NCI-H1930 (cell line): Measurements from ENCODE around the gene BMPR1A.

Experiments
- DNase-seq, 2 experiments: peaks; one replicate each; lab custom pipeline; 2025; lab: John Stamatoyannopoulos, UW

Gene BMPR1A

DNA sequence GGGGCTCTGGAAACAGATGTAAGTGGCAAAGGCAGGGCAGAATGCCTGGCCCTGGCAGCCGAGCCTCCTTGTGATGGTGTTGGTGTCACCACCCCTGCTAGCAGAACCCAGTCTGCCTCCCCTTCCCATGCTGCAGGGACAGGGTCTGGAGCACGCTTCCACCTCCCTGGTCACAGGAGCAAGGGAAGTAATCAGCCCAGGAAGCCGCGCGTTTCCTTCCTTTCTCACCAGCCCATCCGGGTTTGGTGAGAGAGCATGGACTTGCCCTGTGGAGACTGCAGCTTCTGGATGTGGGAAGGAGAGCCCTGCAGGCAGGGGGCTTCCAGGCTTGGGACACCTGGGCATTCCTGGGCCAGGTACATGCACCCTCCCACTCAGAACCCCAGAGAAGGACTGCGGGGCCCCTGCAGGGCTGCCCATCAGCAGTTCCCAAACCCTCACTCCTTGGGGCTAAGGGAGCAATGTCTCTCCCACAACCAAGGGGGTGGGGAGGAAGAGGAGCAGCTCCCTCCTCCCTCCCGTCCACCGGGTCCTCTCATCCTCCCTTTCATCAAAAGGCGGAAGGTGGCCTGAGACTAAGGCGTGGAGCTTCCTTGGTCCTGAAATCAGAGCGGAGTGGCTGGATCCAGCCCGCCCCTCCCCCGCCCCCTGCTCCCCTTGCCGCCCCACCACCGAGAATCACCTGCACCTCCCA lies 199.2 kb downstream of the BMPR1A start:
- DNase-seq = no peak

- DNase-seq = no peak
These were observed 199.9 kb downstream of the BMPR1A start for GRCh38 chr10:86956195-86956847.

DNA sequence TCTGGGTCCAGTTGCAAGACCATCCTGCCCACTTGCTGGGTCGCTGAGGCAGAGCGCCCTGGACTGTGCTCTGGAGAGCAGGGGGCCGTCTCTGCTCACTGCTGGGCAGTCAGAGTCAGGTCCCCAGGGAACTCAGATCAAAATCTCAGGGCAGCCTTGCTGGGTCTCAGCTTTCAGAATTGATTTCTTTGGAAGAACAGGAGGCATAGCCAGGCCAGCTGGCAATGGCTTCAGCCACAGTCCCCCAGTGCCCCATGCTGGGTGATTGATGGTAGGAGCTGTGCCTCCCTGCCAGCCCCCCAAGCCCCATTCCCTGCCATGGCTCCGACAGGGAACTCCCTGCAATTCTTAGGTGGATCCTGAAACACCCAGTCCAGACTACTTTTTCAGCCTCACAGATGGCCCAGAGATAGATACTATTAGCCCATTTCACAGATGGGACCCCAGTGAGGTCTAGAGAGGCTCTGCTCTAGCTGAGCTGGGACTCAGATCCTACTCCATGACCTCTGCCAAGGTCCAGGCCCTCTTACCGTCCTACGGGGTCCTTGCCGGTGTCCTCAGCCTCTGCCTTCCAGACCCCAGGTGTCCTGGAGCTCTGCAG lies 200.5 kb downstream of the BMPR1A start:
- DNase-seq = no peak

DNA sequence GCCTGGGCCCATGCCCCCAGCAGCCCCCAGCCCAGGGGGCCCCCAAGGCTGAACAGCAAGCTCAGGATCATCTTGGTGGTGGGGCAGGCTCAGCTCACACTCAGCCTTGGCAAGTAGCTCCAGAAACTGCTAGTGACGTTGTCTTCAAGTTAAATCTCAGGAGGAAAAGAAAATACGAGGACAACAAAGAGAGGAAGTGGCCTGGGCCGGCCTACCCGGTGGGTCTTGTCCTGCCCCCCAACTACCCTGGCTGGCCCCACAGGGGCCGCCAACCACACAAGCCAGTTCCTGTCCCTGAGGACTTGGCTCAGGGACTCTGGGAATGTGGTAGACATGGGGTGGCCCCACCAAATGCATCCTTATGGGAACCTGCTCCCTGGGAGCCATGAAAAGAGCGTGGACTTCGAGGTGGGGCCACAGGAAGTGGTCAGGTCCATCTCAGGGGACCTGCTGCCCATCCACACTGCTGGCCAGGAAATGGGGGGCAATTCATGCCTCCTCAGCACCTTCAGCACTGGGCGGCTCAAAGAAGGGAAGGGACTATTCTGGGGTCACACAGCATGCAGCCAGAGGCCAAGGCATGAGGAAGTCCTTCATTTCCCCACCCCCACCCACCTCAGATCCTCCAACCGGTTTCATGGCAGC lies 201.2 kb downstream of the BMPR1A start, which contains the start of gene MMRN2:
Gene MMRN2, minus strand, starts transcription at position 145 of the 645 bp plus-strand sequence. Its CDS starts 74 bp downstream, at position 71.
- no peak for DNase-seq

DNA sequence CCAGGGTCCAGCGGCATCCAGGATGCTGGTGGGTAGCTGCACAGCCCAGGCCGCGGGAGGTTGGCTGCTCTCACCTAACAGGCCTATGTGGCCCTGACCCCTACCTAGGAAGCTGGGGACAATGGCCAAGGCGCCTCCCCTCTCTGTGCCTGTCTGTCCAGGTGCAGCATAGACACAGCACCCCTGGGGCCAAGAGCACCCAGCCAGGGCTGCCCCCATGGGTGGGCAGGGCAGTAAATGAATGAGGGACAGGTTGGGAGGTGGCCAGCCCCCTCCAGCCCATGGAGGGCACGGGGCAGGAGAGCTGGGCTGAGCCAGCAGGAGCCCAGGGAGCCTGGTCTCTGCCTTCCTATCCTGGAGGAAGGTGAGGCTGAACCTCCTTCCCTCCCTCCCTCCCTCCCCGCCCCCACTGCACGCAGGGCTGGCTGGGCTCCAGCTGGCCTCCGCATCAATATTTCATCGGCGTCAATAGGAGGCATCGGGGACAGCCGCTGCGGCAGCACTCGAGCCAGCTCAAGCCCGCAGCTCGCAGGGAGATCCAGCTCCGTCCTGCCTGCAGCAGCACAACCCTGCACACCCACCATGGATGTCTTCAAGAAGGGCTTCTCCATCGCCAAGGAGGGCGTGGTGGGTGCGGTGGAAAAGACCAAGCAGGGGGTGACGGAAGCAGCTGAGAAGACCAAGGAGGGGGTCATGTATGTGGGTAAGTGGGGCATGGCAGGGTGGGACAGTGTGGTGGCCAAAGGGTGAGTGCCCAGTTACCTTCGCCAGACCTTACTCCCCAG lies 201.9 kb downstream of the BMPR1A start, which contains the start of gene SNCG:
Gene SNCG, plus strand, starts transcription at position 484 of the 785 bp plus-strand sequence. Its CDS starts 99 bp downstream, at position 583.
- DNase-seq = no peak

DNA sequence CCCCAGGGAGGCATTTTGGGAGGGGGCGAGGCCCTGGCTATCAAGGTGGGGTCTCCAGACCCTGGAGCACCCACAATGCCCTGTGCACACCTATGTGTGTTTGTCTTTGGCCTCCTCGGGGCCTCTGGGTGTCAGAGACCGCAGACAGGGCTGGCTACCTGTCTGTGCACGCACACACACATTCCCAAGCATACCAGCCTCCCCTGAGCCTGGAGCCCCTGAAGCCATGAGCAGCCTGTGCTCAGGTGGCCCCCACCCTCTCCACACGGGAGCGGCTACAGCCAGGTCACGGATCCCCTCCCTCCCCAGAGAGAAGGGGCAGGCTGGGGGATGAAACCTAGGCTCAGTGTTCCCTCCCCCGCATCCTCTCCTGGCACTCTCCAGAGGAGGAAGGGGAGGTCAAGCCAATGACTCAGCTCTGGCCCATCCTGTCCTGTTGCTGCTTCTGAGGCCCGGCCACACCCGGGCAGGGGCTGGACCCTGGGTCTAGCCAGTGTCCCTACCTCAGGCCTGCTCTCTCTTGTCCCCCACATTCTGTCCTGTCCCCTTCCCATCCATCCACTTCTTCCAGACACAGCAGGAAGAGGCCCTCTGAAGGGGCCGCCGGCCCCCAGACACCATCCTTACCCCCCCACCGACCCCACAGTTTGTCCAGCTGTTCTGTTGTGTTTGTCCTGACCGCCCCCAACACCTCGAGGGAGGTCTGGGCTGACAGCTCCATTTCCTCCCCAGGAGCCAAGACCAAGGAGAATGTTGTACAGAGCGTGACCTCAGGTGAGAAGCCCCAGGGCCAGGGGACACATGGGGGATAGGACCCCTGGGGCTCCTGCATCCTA lies 202.7 kb downstream of the BMPR1A start:
- DNase-seq = no peak

GRCh38 chr10:86959737-86960002 lies 203.3 kb downstream of the BMPR1A start:
- DNase-seq = no peak

- no peak for DNase-seq
These were observed 203.8 kb downstream of the BMPR1A start for GRCh38 chr10:86960003-86960862.

DNA sequence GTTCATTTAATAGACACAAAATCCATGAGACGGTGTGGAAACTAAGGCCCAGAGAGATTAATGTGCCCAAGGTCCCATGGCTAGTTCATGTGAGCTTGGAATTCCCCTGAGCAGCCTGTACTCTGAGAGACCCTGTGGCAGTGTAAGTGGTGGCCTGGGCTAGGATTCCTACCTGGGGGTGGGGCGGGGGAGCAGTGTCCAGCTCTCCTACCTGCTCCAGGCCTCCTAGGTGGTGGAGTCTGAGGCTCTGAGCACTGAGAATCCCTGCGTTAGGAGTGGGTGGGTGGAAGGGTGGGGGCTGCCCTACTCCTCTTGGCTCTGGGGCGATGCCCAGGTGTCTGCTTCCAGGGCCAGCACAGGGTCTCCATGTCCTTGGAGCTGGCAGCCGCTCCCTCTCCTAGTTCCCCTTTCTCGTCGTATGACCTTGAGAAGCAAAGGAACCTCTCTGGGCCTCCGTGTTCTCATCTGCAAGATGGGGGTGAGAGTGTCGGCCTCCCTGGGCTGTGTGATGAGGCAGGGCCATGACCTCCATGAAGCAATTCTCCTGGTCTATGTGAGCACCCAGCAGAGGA lies 204.5 kb downstream of the BMPR1A start:
- DNase-seq = no peak

GRCh38 chr10:86961481-86962091 lies 205.2 kb downstream of the BMPR1A start:
- no peak for DNase-seq

- DNase-seq = no peak
These were observed 205.9 kb downstream of the BMPR1A start for GRCh38 chr10:86962136-86962980.

DNA sequence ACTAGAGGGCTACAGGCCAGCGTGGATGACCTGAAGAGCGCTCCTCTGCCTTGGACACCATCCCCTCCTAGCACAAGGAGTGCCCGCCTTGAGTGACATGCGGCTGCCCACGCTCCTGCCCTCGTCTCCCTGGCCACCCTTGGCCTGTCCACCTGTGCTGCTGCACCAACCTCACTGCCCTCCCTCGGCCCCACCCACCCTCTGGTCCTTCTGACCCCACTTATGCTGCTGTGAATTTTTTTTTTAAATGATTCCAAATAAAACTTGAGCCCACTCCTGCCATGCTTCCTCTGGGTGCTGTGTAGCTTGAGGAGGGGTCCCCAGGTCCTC lies 206.5 kb downstream of the BMPR1A start:
- DNase-seq = no peak

DNA sequence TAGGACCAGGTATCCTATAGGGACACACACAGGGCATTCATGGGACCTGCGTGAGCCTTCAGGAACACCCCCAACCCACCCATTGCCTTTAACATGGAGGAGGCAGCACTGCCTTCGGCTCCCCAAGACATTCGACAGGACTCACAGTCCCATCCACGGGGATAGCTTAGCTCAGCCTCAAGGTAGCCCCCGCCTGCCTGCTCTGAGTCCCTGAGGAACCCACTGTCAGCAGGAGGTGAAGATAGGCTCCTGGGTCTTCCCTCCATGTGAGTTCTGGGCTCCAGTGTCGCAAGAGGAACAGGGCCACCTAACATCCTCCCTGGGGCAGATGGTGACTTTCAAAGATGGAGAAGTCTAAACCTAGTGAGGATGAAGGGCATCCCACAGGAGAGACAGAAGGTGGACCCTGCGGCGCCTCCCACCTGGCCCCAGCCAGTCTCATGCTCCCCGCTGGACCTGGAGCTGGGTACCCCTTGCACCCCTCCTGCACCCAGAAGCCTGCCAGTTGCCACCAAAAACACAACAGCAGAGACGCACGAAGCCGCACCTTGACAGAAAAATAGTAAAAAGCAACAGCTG lies 207.0 kb downstream of the BMPR1A start:
- DNase-seq = no peak

GRCh38 chr10:86964061-86964846 lies 207.8 kb downstream of the BMPR1A start:
- no peak for DNase-seq

DNA sequence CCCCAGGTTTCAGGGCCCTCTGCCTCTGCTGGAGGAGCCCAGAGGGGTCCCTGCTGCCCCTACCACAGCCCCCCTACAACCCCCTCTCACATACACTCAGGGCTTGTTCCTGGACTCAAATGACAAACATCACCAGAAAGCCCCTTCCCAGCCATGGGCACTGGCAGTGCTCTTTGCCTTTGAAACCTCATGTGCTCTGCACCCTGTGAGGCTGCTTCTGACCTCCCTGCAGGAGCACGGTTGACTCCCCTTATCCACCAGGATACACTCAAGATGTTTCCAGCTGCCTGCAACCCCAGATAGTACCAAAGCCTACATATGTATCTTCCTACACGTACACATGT lies 208.4 kb downstream of the BMPR1A start:
- DNase-seq = no peak

DNA sequence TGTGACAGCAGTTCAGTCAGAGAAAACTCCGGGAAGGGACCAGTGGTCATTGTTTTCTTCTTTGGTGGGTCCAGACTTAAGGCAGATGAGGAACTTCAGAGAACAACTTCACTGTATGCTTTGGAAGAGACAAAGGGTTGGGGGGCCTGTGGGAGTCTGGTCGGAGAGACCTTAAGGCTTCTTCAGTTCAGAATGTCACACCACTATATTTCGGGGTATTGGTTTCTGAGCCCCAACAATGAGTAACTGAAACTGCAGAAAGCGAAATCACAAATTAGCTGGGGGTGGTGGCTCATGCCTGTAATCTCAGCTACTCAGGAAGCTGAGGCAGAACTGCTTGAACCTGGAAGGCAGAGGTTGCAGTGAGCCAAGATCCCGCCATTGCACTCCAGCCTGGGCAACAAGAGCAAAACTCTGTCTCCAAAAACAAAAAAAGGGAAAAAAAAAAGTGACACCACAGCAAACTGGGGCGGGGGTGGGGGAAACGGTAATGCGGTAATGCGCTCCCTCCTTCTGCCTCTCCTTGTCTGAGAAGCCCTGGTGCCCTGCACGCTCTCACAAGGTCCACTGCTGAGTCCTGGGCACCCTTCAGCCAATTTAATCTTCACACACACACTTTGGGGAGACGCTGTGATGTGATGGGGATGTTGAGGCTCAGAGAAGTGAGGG lies 209.7 kb downstream of the BMPR1A start:
- no peak for DNase-seq

- no peak for DNase-seq
These were observed 211.1 kb downstream of the BMPR1A start for GRCh38 chr10:86967481-86967941.
